Astrocyte (in vitro differentiated cells and primary cell): ENCODE data around the gene FOXL3. TPM values are rescaled to one million over a fixed set of nuclear protein-coding genes. Genes with fewer than 3 reads are reported as not detected.
A peak's percentile ranks its signal among the peaks of the same experiment; 100 is the strongest.

Experiments
- DNase-seq: peaks from one replicate; pipeline ENCODE4 v3.0.0-alpha.2; 2010; ENCODE audit warnings: low read depth
- FAIRE-seq: peaks from 2 replicates; lab custom pipeline; 2011; peaks lifted over from hg19 to GRCh38; lab: Jason Lieb, UNC
- H2AFZ ChIP-seq: 2 replicates; pipeline ENCODE4 v1.6.0; 2012; ENCODE audit warnings: low read depth, low read length, inconsistent platforms
- H3K27ac ChIP-seq: 2 replicates; pipeline ENCODE4 v1.5.1; 2011; ENCODE audit warnings: low read depth, low read length, inconsistent platforms
- H3K27me3 ChIP-seq: 2 replicates; pipeline ENCODE4 v1.6.0; 2011; ENCODE audit warnings: low read length, inconsistent platforms; ENCODE audit not compliant: insufficient read depth
- H3K36me3 ChIP-seq: 2 replicates; pipeline ENCODE4 v1.5.1; 2011; ENCODE audit warnings: low read length, inconsistent platforms; ENCODE audit not compliant: insufficient read depth
- H3K4me1 ChIP-seq: 2 replicates; pipeline ENCODE4 v1.5.1; 2011; ENCODE audit warnings: low read length, inconsistent platforms; ENCODE audit not compliant: insufficient read depth
- H3K4me2 ChIP-seq: 2 replicates; pipeline ENCODE4 v1.6.0; 2012; ENCODE audit warnings: low read length, inconsistent platforms
- H3K4me3 ChIP-seq: 2 replicates; pipeline ENCODE4 v1.5.1; 2011; ENCODE audit warnings: low read depth, mild to moderate bottlenecking, low read length, inconsistent platforms; ENCODE audit not compliant: insufficient read depth
- H3K79me2 ChIP-seq: 2 replicates; pipeline ENCODE4 v1.6.0; 2012; ENCODE audit warnings: mild to moderate bottlenecking, low read length, inconsistent platforms; ENCODE audit not compliant: insufficient read depth
- H3K9ac ChIP-seq: 2 replicates; pipeline ENCODE4 v1.6.0; 2012; ENCODE audit warnings: mild to moderate bottlenecking, low read length, inconsistent platforms
- H3K9me3 ChIP-seq: 2 replicates; pipeline ENCODE4 v1.5.1; 2012; ENCODE audit warnings: low read depth, mild to moderate bottlenecking, low read length, inconsistent platforms; ENCODE audit not compliant: insufficient read depth
- H4K20me1 ChIP-seq: 2 replicates; pipeline ENCODE4 v1.6.0; 2012; ENCODE audit warnings: low read length, inconsistent platforms; ENCODE audit not compliant: insufficient read depth
- H3K27ac Mint-ChIP-seq: one replicate; pipeline ENCODE4 v1.8.0; 2021; ENCODE audit warnings: mild to moderate bottlenecking, mixed read lengths; ENCODE audit not compliant: unreplicated experiment
- H3K27me3 Mint-ChIP-seq: one replicate; pipeline ENCODE4 v1.8.0; 2021; ENCODE audit warnings: low read depth, mixed read lengths; ENCODE audit not compliant: unreplicated experiment
- H3K36me3 Mint-ChIP-seq: one replicate; pipeline ENCODE4 v1.8.0; 2021; ENCODE audit warnings: low read depth, mixed read lengths; ENCODE audit not compliant: unreplicated experiment
- H3K4me1 Mint-ChIP-seq: one replicate; pipeline ENCODE4 v1.8.0; 2021; ENCODE audit warnings: low read depth, mixed read lengths; ENCODE audit not compliant: unreplicated experiment
- H3K4me3 Mint-ChIP-seq: one replicate; pipeline ENCODE4 v1.8.0; 2021; ENCODE audit warnings: mild to moderate bottlenecking, moderate library complexity, mixed read lengths; ENCODE audit not compliant: unreplicated experiment
- H3K9me3 Mint-ChIP-seq: one replicate; pipeline ENCODE4 v1.8.0; 2021; ENCODE audit warnings: mild to moderate bottlenecking, mixed read lengths; ENCODE audit not compliant: unreplicated experiment
- EZH2 ChIP-seq: IDR thresholded peaks from 2 replicates; pipeline ENCODE4 v1.6.1; 2012; ENCODE audit warnings: mild to moderate bottlenecking, low read length, inconsistent platforms; ENCODE audit not compliant: insufficient read depth
- total RNA-seq: library from RNA; stranded (reverse); gene quantifications from 2 replicates; pipeline ENCODE4 v1.2.1, GENCODE V29; 2021
- TF ChIP-seq, protein P1 (sequence below): IDR thresholded peaks from 2 replicates; pipeline ENCODE4 v1.5.1; 2011; ENCODE audit warnings: low read depth, mild to moderate bottlenecking, inconsistent platforms, low read length, moderate library complexity; ENCODE audit not compliant: insufficient read depth

Gene FOXL3
- total RNA-seq, 1 donor from 2014 or later: not detected

DNA sequence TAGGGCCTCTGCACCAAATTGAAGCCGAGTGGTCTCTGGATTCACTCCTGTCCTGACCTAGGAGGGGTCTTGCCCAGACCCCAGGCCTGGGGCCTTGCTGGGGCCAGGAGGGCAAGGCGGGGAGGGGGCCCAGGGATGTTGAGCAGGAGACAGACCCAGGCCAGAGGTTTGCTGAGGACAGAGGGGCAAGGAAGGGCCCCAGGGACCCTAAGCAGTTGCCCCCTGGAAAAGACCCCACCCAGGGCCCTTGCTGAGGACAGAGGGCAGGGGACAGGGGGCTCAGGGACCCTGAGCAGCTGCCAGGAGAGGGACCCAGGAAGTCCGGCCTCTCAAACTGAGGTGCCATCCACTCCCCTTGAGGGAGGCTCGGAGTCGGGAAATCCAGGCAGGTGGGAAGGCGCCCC, 32.7 kb downstream of the FOXL3 start:
- Histone ChIP-seq H2AFZ (no peak overlapping the region), H4K20me1 (no peaks in the 10 kb centered on the region), H3K4me1 (no peaks in the 10 kb centered on the region), H3K4me3 (no peak overlapping the region), H3K4me2 (peak overlapping the region; percentile 33), H3K9me3 (peaks cover 7% of the 10 kb centered on the region), H3K27me3 (peaks cover 29% of the 10 kb centered on the region), H3K79me2 (no peaks in the 10 kb centered on the region), H3K27ac (no peak overlapping the region), H3K9ac (no peak overlapping the region), H3K36me3 (no peaks in the 10 kb centered on the region)
- no peaks in the 10 kb centered on the region for H3K4me1 Mint-ChIP-seq
- H3K9me3 Mint-ChIP-seq: peaks cover 4% of the 10 kb centered on the region
- TF ChIP-seq, protein P1, sequence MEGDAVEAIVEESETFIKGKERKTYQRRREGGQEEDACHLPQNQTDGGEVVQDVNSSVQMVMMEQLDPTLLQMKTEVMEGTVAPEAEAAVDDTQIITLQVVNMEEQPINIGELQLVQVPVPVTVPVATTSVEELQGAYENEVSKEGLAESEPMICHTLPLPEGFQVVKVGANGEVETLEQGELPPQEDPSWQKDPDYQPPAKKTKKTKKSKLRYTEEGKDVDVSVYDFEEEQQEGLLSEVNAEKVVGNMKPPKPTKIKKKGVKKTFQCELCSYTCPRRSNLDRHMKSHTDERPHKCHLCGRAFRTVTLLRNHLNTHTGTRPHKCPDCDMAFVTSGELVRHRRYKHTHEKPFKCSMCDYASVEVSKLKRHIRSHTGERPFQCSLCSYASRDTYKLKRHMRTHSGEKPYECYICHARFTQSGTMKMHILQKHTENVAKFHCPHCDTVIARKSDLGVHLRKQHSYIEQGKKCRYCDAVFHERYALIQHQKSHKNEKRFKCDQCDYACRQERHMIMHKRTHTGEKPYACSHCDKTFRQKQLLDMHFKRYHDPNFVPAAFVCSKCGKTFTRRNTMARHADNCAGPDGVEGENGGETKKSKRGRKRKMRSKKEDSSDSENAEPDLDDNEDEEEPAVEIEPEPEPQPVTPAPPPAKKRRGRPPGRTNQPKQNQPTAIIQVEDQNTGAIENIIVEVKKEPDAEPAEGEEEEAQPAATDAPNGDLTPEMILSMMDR: no peak
- no peak for TF ChIP-seq EZH2
- DNase-seq (no peak), FAIRE-seq (no peak)
- H3K36me3 Mint-ChIP-seq: peaks cover 1% of the 10 kb centered on the region
- no peak overlapping the region for H3K4me3 Mint-ChIP-seq
- no peak overlapping the region for H3K27ac Mint-ChIP-seq
- H3K27me3 Mint-ChIP-seq: peaks cover 51% of the 10 kb centered on the region

DNA sequence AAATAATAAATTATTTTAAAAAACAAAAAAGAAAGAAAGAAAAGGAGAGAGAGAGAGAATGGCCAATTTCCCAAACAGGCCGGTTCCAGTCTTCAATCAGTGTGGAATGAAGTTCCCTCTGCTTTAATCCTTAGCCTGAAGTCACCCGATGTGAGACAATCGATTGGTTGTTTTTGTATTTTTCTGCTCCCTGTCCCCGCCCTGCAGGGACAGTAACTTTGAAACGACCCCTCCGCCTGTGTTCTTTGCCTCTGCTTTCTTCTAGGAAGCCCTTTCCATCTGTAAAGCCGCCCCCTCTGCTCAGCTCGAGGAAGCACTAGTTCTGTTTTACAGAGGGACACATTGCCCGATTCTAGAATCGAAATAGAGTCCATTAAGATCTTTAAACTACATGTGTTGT, 33.4 kb downstream of the FOXL3 start:
- DNase-seq (no peak), FAIRE-seq (no peak)
- H3K4me1 ChIP-seq: no peaks in the 10 kb centered on the region
- peaks cover 26% of the 10 kb centered on the region for H3K27me3 ChIP-seq
- Mint-ChIP-seq H3K9me3 (peaks cover 4% of the 10 kb centered on the region), H3K4me1 (no peaks in the 10 kb centered on the region), H3K36me3 (peaks cover 1% of the 10 kb centered on the region), H3K4me3 (no peak overlapping the region), H3K27ac (no peak overlapping the region), H3K27me3 (peaks cover 56% of the 10 kb centered on the region)
- no peak overlapping the region for H3K4me2 ChIP-seq
- no peak overlapping the region for H3K9ac ChIP-seq
- no peaks in the 10 kb centered on the region for H3K36me3 ChIP-seq
- no peaks in the 10 kb centered on the region for H3K79me2 ChIP-seq
- no peak overlapping the region for H2AFZ ChIP-seq
- H3K4me3 ChIP-seq: no peak overlapping the region
- H3K27ac ChIP-seq: no peak overlapping the region
- no peak for TF ChIP-seq EZH2
- TF ChIP-seq, protein P1: no peak
- no peaks in the 10 kb centered on the region for H4K20me1 ChIP-seq
- H3K9me3 ChIP-seq: peaks cover 7% of the 10 kb centered on the region

DNA sequence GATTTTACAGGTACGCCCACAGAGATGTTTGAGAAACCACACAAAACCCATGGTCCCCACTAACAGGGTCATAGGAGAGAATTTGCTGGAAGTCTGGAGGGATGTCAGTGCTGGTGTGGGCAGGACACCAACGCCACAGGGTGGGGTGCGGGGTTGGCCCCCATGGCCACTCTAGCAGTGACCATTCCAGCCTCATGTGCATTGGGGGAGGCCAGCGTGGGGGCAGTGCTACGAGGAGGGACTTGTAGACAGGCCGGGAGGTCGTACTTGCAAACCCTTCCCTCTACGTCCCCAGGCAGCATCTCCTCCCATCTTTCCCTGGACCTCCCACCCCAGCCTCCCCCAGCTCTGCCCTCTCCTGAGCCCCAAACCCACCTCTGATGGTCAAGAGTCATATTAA, 34.0 kb downstream of the FOXL3 start:
- H2AFZ ChIP-seq: no peak overlapping the region
- DNase-seq: no peak
- no peaks in the 10 kb centered on the region for H3K36me3 Mint-ChIP-seq

More for the DNA sequence above, 34.0 kb downstream of the FOXL3 start:
- TF ChIP-seq EZH2: no peak
- TF ChIP-seq, protein P1: no peak
- Mint-ChIP-seq H3K4me3 (no peak overlapping the region), H3K4me1 (no peaks in the 10 kb centered on the region), H3K27ac (no peak overlapping the region), H3K27me3 (peaks cover 55% of the 10 kb centered on the region), H3K9me3 (peaks cover under 1% of the 10 kb centered on the region)
- Histone ChIP-seq H3K79me2 (no peaks in the 10 kb centered on the region), H3K9me3 (peaks cover 7% of the 10 kb centered on the region), H4K20me1 (no peaks in the 10 kb centered on the region), H3K4me3 (no peak overlapping the region), H3K4me2 (no peak overlapping the region), H3K36me3 (no peaks in the 10 kb centered on the region), H3K27me3 (peaks cover 20% of the 10 kb centered on the region), H3K4me1 (no peaks in the 10 kb centered on the region), H3K9ac (no peak overlapping the region), H3K27ac (no peak overlapping the region)
- FAIRE-seq: no peak
